IPS DF 6.9 (cell line): Measurements from ENCODE around the gene OR9A4.
"Not testable (repeated sequence)": the region's sequence is repeated elsewhere in the genome, so short reads cannot be mapped to it uniquely, and the experiment has no call there.

ENCODE experiments used
- DNase-seq: peaks from one replicate; pipeline ENCODE4 v3.0.0-alpha.2; 2013; ENCODE audit warnings: low read depth, low spot score
- H3K27ac ChIP-seq: one replicate; pipeline ENCODE4 v1.5.1; 2013; ENCODE audit warnings: low read length, control low read depth
- H3K27me3 ChIP-seq: 2 replicates; pipeline ENCODE4 v1.6.1; 2013; ENCODE audit warnings: mild to moderate bottlenecking, low read length; ENCODE audit not compliant: control insufficient read depth, insufficient read depth
- H3K36me3 ChIP-seq: 2 replicates; pipeline ENCODE4 v1.6.1; 2013; ENCODE audit warnings: low read length; ENCODE audit not compliant: control insufficient read depth, insufficient read depth
- H3K4me1 ChIP-seq: 2 replicates; pipeline ENCODE4 v1.6.1; 2013; ENCODE audit warnings: low read length; ENCODE audit not compliant: control insufficient read depth, insufficient read depth
- H3K4me3 ChIP-seq: 2 replicates; pipeline ENCODE4 v1.5.1; 2013; ENCODE audit warnings: mild to moderate bottlenecking, low read length
- H3K9me3 ChIP-seq: 2 replicates; pipeline ENCODE4 v1.6.1; 2013; ENCODE audit warnings: low read length, inconsistent platforms; ENCODE audit not compliant: control insufficient read depth, insufficient read depth
- WGBS: extraction: QIAGEN DNeasy Blood & Tissue Kit; methylation state at CpG from one replicate; pipeline ENCODE4 v1.1.7; 2013; ENCODE audit warnings: mixed read lengths, missing lambda C conversion rate; ENCODE audit not compliant: insufficient read length, insufficient coverage; 5-methylcytosine and 5-hydroxymethylcytosine counted together

The OR9A4 gene

GRCh38 chr7:141891336-141891735 is 24.9 kb upstream of the OR9A4 start:
- no CpG with 5 or more reads among the region's 3 CpGs for WGBS
- H3K36me3 ChIP-seq, result no peaks in the 10 kb centered on the region
- H3K27me3 ChIP-seq, result no peaks in the 10 kb centered on the region
- H3K9me3 ChIP-seq, result no peaks in the 10 kb centered on the region
- DNase-seq, result no peak
- H3K4me1 ChIP-seq, result no peaks in the 10 kb centered on the region
- H3K27ac ChIP-seq, result no peak overlapping the region
- H3K4me3 ChIP-seq, result no peak overlapping the region

- DNase-seq, H3K27ac ChIP-seq, H3K27me3 ChIP-seq, H3K9me3 ChIP-seq, H3K4me1 ChIP-seq, H3K36me3 ChIP-seq, H3K4me3 ChIP-seq: not testable (repeated sequence)
- no CpG with 5 or more reads among the region's 3 CpGs for WGBS
These were observed 16.8 kb upstream of the OR9A4 start for GRCh38 chr7:141899366-141899765.

GRCh38 chr7:141906285-141906684 is 9.9 kb upstream of the OR9A4 start:
- Histone ChIP-seq H3K4me1 (no peaks in the 10 kb centered on the region), H3K27me3 (no peaks in the 10 kb centered on the region), H3K36me3 (no peaks in the 10 kb centered on the region), H3K9me3 (no peaks in the 10 kb centered on the region), H3K4me3 (no peak overlapping the region), H3K27ac (no peak overlapping the region)
- DNase-seq, result no peak
- WGBS, result no CpG with 5 or more reads among the region's 4 CpGs

- Histone ChIP-seq H3K4me3 (no peak overlapping the region), H3K27ac (no peak overlapping the region), H3K36me3 (no peaks in the 10 kb centered on the region), H3K4me1 (no peaks in the 10 kb centered on the region), H3K27me3 (no peaks in the 10 kb centered on the region), H3K9me3 (no peaks in the 10 kb centered on the region)
- DNase-seq, result no peak
These were observed 4.8 kb upstream of the OR9A4 start for GRCh38 chr7:141911391-141911790.

- Histone ChIP-seq H3K9me3 (no peaks in the 10 kb centered on the region), H3K36me3 (no peaks in the 10 kb centered on the region), H3K4me1 (no peaks in the 10 kb centered on the region), H3K4me3 (no peak overlapping the region), H3K27me3 (no peaks in the 10 kb centered on the region), H3K27ac (no peak overlapping the region)
- DNase-seq, result no peak
- no CpG with 5 or more reads among the region's 2 CpGs for WGBS
These were observed 634 bp upstream of the OR9A4 start for GRCh38 chr7:141915565-141915964.

GRCh38 chr7:141920281-141920680 is 4.1 kb downstream of the OR9A4 start:
- no peaks in the 10 kb centered on the region for H3K9me3 ChIP-seq
- no peaks in the 10 kb centered on the region for H3K27me3 ChIP-seq
- no peaks in the 10 kb centered on the region for H3K4me1 ChIP-seq
- H3K27ac ChIP-seq, result no peak overlapping the region
- WGBS, result no CpG with 5 or more reads among the region's 1 CpG
- H3K4me3 ChIP-seq, result no peak overlapping the region
- no peaks in the 10 kb centered on the region for H3K36me3 ChIP-seq
- no peak for DNase-seq

GRCh38 chr7:141928146-141928844 is 12.1 kb downstream of the OR9A4 start:
- Histone ChIP-seq H3K4me3 (no peak overlapping the region), H3K36me3 (no peaks in the 10 kb centered on the region), H3K27me3 (no peaks in the 10 kb centered on the region), H3K27ac (no peak overlapping the region), H3K4me1 (no peaks in the 10 kb centered on the region), H3K9me3 (no peaks in the 10 kb centered on the region)
- DNase-seq, result no peak
- WGBS, result 100% methylated on average over 1 of the region's 2 CpGs

- DNase-seq, result no peak
These were observed 12.6 kb downstream of the OR9A4 start for GRCh38 chr7:141928845-141929195.

GRCh38 chr7:141930211-141930610 is 14.0 kb downstream of the OR9A4 start:
- Histone ChIP-seq H3K9me3 (no peaks in the 10 kb centered on the region), H3K4me3 (no peak overlapping the region), H3K27me3 (no peaks in the 10 kb centered on the region), H3K36me3 (no peaks in the 10 kb centered on the region), H3K27ac (no peak overlapping the region), H3K4me1 (no peaks in the 10 kb centered on the region)
- WGBS, result no CpG with 5 or more reads among the region's 5 CpGs
- DNase-seq, result no peak

More at GRCh38 chr7:141928845-141929195, 12.6 kb downstream of the OR9A4 start:
- no peak overlapping the region for H3K27ac ChIP-seq
- no peak overlapping the region for H3K4me3 ChIP-seq
- no peaks in the 10 kb centered on the region for H3K9me3 ChIP-seq
- H3K27me3 ChIP-seq, result no peaks in the 10 kb centered on the region
- H3K36me3 ChIP-seq, result no peaks in the 10 kb centered on the region
- H3K4me1 ChIP-seq, result no peaks in the 10 kb centered on the region
- WGBS, result no CpG with 5 or more reads among the region's 3 CpGs

GRCh38 chr7:141941075-141941474 is 24.9 kb downstream of the OR9A4 start:
- H3K4me3 ChIP-seq, result no peak overlapping the region
- no peaks in the 10 kb centered on the region for H3K9me3 ChIP-seq
- no CpG with 5 or more reads among the region's 3 CpGs for WGBS
- no peak for DNase-seq
- H3K27ac ChIP-seq, result no peak overlapping the region
- no peaks in the 10 kb centered on the region for H3K27me3 ChIP-seq
- H3K36me3 ChIP-seq, result no peaks in the 10 kb centered on the region
- H3K4me1 ChIP-seq, result no peaks in the 10 kb centered on the region

- H3K9me3 ChIP-seq, result no peaks in the 10 kb centered on the region
- no peaks in the 10 kb centered on the region for H3K27me3 ChIP-seq
- DNase-seq, result no peak
- H3K4me3 ChIP-seq, result no peak overlapping the region
- no peaks in the 10 kb centered on the region for H3K4me1 ChIP-seq
- no peak overlapping the region for H3K27ac ChIP-seq
- no peaks in the 10 kb centered on the region for H3K36me3 ChIP-seq
- whole genome bisulfite sequencing, result no CpG with 5 or more reads among the region's 1 CpG
These were observed 27.6 kb downstream of the OR9A4 start for GRCh38 chr7:141943846-141944245.
